Muscle layer of duodenum (tissue), 2 donors: ENCODE results near the gene LRP6.

ENCODE experiments used
- H3K27ac ChIP-seq: one replicate; pipeline ENCODE4 v1.7.0; 2013; ENCODE audit warnings: mild to moderate bottlenecking, low read length
- H3K27me3 ChIP-seq: one replicate; pipeline ENCODE4 v1.7.0; 2013; ENCODE audit warnings: low read depth, mild to moderate bottlenecking, control low read depth, low read length
- H3K36me3 ChIP-seq, 2 donors: one replicate each; pipeline ENCODE4 v1.7.0; 2013; ENCODE audit warnings: low read length in 2 of 2, control low read depth in 1 of 2, mild to moderate bottlenecking in 1 of 2; ENCODE audit not compliant: insufficient read depth in 2 of 2, control insufficient read depth in 1 of 2
- H3K4me1 ChIP-seq, 2 donors: one replicate each; pipeline ENCODE4 v1.7.0; 2013; ENCODE audit warnings: low read length in 2 of 2, mild to moderate bottlenecking in 2 of 2, control low read depth in 1 of 2, moderate library complexity in 1 of 2; ENCODE audit not compliant: insufficient read depth in 2 of 2, control insufficient read depth in 1 of 2
- H3K4me3 ChIP-seq, 2 donors: one replicate each; pipeline ENCODE4 v1.7.0; 2013; ENCODE audit warnings: low read length in 2 of 2, low read depth in 1 of 2, mild to moderate bottlenecking in 1 of 2
- H3K9me3 ChIP-seq, 2 donors: one replicate each; pipeline ENCODE4 v1.7.0; 2013; ENCODE audit warnings: low read length in 2 of 2, control low read depth in 1 of 2, mild to moderate bottlenecking in 1 of 2; ENCODE audit not compliant: control insufficient read depth in 1 of 2
- donor health status: healthy.

The LRP6 gene

DNA sequence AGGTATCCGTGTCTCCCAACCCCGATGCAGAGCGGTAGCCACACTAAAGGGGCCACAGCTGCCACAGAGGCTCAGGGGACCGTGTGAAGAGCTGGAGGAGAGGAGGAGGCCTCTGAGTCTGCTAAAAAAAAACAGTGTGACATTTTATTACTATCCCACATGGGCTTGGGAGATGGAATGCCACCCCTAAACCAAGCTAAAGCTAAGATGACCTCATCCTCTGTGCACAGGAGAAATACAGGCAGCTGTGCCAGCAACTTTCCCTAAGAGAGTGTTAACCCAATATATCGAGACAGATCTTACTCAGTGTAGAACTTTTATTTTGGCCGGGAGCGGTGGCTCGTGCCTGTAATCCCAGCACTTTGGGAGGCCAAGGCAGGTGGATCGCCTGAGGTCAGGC lies 178.1 kb downstream of the LRP6 start:
- Histone ChIP-seq H3K36me3 (no peaks in the 10 kb centered on the region), H3K27ac (no peak overlapping the region), H3K4me3 (no peak overlapping the region), H3K27me3 (no peaks in the 10 kb centered on the region), H3K9me3 (no peaks in the 10 kb centered on the region), H3K4me1 (no peaks in the 10 kb centered on the region)

GRCh38 chr12:12088147-12088546 lies 178.7 kb downstream of the LRP6 start:
- no peaks in the 10 kb centered on the region for H3K4me1 ChIP-seq
- H3K36me3 ChIP-seq, result no peaks in the 10 kb centered on the region
- no peaks in the 10 kb centered on the region for H3K27me3 ChIP-seq
- no peak overlapping the region for H3K27ac ChIP-seq
- H3K9me3 ChIP-seq, result no peaks in the 10 kb centered on the region
- H3K4me3 ChIP-seq, result no peak overlapping the region

DNA sequence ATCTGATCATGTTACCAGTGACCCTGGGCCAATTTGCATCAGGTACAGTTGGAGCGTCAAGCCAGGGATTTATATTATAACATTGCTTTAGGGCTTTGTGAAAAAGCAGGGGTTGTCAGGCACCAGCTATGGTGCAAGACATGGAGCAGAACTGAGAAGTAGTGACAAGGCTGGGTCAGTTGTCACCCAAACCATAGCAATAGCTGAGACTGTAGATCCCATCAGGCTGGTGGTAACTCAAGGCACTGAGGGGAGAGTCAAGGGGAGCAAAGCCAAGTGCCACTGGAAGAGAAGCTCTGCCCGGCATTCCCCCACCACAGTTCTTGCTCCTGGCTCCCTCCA lies 179.2 kb downstream of the LRP6 start:
- Histone ChIP-seq H3K9me3 (no peaks in the 10 kb centered on the region), H3K36me3 (no peaks in the 10 kb centered on the region), H3K4me3 (no peak overlapping the region), H3K27ac (no peak overlapping the region), H3K4me1 (no peaks in the 10 kb centered on the region), H3K27me3 (no peaks in the 10 kb centered on the region)

- H3K4me1 ChIP-seq, result no peaks in the 10 kb centered on the region
- H3K9me3 ChIP-seq, result no peaks in the 10 kb centered on the region
- H3K27ac ChIP-seq, result no peak overlapping the region
- H3K36me3 ChIP-seq, result no peaks in the 10 kb centered on the region
- no peaks in the 10 kb centered on the region for H3K27me3 ChIP-seq
- H3K4me3 ChIP-seq, result no peak overlapping the region
Measured at GRCh38 chr12:12086973-12087692, 179.7 kb downstream of the LRP6 start.

DNA sequence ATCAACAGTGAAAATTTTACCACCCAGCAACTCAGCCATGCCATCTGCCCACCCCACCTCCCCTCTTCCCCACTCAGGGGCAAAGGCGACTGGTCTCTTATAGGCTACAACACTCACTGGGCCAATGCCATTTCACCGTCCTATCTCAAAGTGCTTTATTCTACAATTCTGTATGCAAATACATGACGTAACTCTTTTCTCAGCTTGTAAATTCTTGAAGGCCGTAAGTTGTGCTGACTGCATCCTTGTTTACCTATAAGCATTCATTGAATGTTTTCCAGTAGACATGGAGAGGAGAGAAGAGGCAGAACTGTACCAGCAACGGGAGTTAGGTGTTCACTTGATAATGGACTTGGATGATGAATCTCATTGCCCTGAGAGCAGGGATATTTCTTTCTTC lies 180.5 kb downstream of the LRP6 start:
- Histone ChIP-seq H3K9me3 (no peaks in the 10 kb centered on the region), H3K36me3 (no peaks in the 10 kb centered on the region), H3K27me3 (no peaks in the 10 kb centered on the region), H3K4me3 (no peak overlapping the region), H3K27ac (no peak overlapping the region), H3K4me1 (no peaks in the 10 kb centered on the region)

- no peak overlapping the region for H3K27ac ChIP-seq
- no peaks in the 10 kb centered on the region for H3K27me3 ChIP-seq
- H3K4me1 ChIP-seq, result no peaks in the 10 kb centered on the region
- no peak overlapping the region for H3K4me3 ChIP-seq
- no peaks in the 10 kb centered on the region for H3K36me3 ChIP-seq
- no peaks in the 10 kb centered on the region for H3K9me3 ChIP-seq
Measured at GRCh38 chr12:12083688-12084087, 183.2 kb downstream of the LRP6 start.

DNA sequence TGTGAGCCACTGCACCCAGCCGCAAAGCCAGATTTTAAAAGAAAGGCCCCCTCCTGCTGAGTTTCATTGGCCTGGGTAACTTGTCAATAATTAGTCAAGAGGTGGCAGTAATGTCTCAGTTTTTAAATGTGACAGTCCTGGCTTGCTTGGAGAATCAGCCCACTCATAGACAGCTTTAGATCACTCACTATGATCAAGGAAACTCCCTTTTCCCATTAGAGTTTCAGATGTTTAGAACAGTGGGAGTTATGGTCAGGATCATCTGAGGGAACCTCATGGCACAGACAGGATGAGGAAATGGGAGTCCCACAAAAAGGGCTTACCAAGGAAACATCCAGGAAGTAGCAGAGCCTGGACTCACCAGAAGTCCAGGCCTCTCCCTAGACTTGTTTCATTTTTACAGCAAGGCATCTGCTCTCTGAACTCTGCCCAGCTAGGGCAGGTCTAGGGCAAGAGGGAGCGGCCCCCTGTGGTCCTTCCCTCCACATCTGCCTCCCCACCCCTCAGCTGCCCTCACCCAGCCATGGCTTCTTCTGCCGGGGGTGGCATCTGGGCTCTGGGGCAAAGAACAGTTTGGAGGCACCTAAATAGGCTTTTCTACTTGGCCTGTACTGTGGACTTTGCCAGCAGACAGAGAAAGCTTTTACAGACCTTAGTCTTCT lies 184.9 kb downstream of the LRP6 start:
- H3K27ac ChIP-seq, result peak overlapping the region; percentile 56
- H3K9me3 ChIP-seq, result no peaks in the 10 kb centered on the region
- no peaks in the 10 kb centered on the region for H3K36me3 ChIP-seq
- no peak overlapping the region for H3K4me3 ChIP-seq
- H3K4me1 ChIP-seq, result no peaks in the 10 kb centered on the region
- no peaks in the 10 kb centered on the region for H3K27me3 ChIP-seq

DNA sequence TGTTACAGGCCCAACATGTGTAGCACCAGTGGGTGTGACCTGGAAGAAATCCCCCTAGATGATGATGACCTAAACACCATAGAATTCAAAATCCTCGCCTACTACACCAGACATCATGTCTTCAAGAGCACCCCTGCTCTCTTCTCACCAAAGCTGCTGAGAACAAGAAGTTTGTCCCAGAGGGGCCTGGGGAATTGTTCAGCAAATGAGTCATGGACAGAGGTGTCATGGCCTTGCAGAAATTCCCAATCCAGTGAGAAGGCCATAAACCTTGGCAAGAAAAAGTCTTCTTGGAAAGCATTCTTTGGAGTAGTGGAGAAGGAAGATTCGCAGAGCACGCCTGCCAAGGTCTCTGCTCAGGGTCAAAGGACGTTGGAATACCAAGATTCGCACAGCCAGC lies 187.6 kb downstream of the LRP6 start:
- no peak overlapping the region for H3K27ac ChIP-seq
- no peaks in the 10 kb centered on the region for H3K4me1 ChIP-seq
- no peaks in the 10 kb centered on the region for H3K27me3 ChIP-seq
- no peaks in the 10 kb centered on the region for H3K36me3 ChIP-seq
- no peak overlapping the region for H3K4me3 ChIP-seq
- H3K9me3 ChIP-seq, result no peaks in the 10 kb centered on the region

DNA sequence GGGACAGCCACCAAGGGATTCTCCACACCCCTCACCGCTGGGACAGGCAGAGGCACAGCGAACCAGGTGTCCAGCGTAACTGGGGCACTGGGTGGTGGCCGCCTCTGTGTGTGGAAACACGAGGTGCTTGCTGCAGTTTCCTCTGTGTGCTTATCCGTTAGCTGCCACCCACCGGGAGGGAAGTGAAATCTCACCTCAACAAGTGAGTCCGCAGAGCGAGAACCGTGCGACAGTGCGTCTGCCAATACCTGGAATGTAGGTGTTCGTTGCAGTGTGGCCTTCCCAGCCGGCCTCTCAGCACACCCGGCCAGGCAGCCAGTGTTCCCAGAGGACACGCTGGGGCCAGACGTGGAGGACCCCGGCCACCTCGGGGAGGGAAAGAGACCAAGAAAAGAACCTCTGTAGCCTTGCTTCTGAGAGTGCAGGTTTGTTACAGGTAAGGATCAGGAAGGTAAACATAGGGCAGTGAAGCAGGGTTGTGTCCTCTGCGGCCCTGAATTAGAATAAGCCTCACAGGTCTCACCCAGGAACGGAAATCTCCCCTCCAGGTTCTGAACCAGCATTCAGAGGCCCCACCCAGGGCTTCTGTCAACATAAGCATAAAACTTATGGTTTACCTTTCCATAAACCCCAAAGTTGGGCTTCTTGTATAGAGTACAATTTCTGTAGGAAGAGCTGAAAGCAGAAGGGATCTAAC lies 194.6 kb downstream of the LRP6 start:
- H3K27me3 ChIP-seq, result no peaks in the 10 kb centered on the region
- no peaks in the 10 kb centered on the region for H3K9me3 ChIP-seq
- H3K27ac ChIP-seq, result peak overlapping the region; percentile 93
- H3K4me3 ChIP-seq, result peak overlapping the region in 1 of 2 donors; percentile 59
- H3K36me3 ChIP-seq, result no peaks in the 10 kb centered on the region
- no peaks in the 10 kb centered on the region for H3K4me1 ChIP-seq

DNA sequence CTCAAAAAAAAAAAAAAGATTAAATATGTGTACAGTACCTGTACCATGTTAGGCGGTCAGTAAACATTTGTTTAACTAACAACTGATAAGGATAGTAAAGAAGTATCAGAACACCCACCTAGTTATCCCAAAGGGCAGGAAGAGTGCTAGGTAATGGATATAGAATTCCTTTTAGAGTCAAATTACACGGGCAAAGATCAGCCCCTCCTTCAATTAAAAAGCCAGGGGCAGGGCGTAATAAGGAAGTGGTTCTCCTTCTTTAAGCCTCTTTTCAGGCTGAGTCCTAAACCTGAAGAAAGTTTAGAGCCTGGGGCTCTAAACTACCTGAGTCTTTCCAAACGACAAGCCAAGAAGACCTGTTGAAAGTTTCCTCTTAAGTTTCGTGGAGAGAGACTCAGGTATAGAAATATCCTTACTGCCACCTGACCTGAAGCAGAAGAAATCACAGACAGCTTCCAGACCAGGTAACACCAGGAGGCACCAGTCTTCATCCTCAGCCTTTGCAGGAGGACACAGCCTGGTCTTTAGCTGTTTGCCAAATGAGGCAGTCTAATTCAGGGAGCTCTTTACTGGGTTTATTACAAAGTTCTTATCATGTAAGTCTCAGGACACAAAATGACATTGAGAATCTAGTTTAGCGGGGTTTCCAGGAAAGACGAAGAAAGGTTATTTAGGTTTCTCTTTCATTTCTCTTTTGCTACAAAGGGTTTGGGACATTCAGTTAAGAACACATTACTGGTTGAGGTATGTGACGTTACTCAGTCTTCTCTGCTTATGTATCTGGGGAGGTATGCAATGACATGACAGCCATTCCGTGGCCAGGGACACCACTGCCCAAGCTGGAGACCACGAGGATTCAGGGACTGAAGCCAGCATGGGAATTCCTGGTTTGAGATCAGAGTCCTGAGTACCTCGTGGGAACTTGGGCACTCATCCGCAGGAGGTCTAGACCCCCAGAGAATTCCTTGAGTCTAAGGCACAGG lies 195.9 kb downstream of the LRP6 start, which contains the start of gene BCL2L14:
Gene BCL2L14 (plus strand): TSS at position 266 of the 983 bp plus-strand sequence. CDS start 8,367 bp downstream, outside the sequence.
- Histone ChIP-seq H3K4me1 (no peaks in the 10 kb centered on the region), H3K27ac (peak within 1 kb of the TSS; percentile 93), H3K4me3 (peak within 1 kb of the TSS in 1 of 2 donors; percentile 59), H3K36me3 (no peaks in the 10 kb centered on the region), H3K9me3 (no peaks in the 10 kb centered on the region), H3K27me3 (no peaks in the 10 kb centered on the region)
